SU-DHL-6 (cell line): ENCODE measurements around the gene ZNF491.
"Not testable (repeated sequence)": the region's sequence is repeated elsewhere in the genome, so short reads cannot be mapped to it uniquely, and the experiment has no call there.

Source experiments
- H2AFZ ChIP-seq: fragments of 200-600 bp; sonication (generic); 2 replicates; pipeline ENCODE4 v1.6.1; 2014; ENCODE audit warnings: low read depth, mild to moderate bottlenecking, moderate library complexity, mixed read lengths, antibody characterized with exemption, low read length; ENCODE audit not compliant: severe bottlenecking
- H3F3A ChIP-seq: fragments of 200-600 bp; shearing (Covaris generic); 2 replicates; pipeline ENCODE4 v1.6.0; 2016; ENCODE audit warnings: antibody characterized with exemption, mild to moderate bottlenecking; ENCODE audit not compliant: insufficient read depth
- H3K27ac ChIP-seq: fragments of 200-600 bp; sonication (generic); 2 replicates; pipeline ENCODE4 v1.5.1; 2016; ENCODE audit warnings: low read depth, mild to moderate bottlenecking, low read length, moderate library complexity, mixed read lengths
- H3K27me3 ChIP-seq: fragments of 200-600 bp; sonication (generic), shearing (Covaris generic); 2 replicates; pipeline ENCODE4 v1.6.0; 2014; ENCODE audit warnings: mild to moderate bottlenecking, low read length
- H3K36me3 ChIP-seq: fragments of 200-600 bp; sonication (generic); 2 replicates; pipeline ENCODE4 v1.6.1; 2014; ENCODE audit warnings: mild to moderate bottlenecking, low read length, mixed read lengths
- H3K4me2 ChIP-seq: fragments of 300-600, 200-600 bp; shearing (Covaris generic), sonication (generic); 2 replicates; pipeline ENCODE4 v1.6.0; 2014; ENCODE audit warnings: low read length, low read depth, mild to moderate bottlenecking; ENCODE audit not compliant: poor library complexity, severe bottlenecking
- H3K4me3 ChIP-seq: fragments of 200-600 bp; sonication (generic); 2 replicates; pipeline ENCODE4 v1.5.1; 2014; ENCODE audit warnings: antibody characterized with exemption, low read length, mild to moderate bottlenecking, mixed read lengths; ENCODE audit not compliant: insufficient read depth, poor library complexity, severe bottlenecking
- H3K79me2 ChIP-seq: fragments of 200-600 bp; sonication (generic); 2 replicates; pipeline ENCODE4 v1.6.1; 2014; ENCODE audit warnings: mild to moderate bottlenecking, low read length, moderate library complexity; ENCODE audit not compliant: insufficient read depth
- H3K9ac ChIP-seq: fragments of 200-600 bp; sonication (generic); 2 replicates; pipeline ENCODE4 v1.7.0; 2014; ENCODE audit warnings: mild to moderate bottlenecking, low read length
- H3K9me2 ChIP-seq: fragments of 200-600 bp; sonication (generic); replicated peaks from 2 replicates; pipeline ENCODE4 v1.6.1; 2014; ENCODE audit warnings: low read length; ENCODE audit not compliant: insufficient read depth
- H3K9me3 ChIP-seq: fragments of 200-600 bp; sonication (generic); 2 replicates; pipeline ENCODE4 v1.6.1; 2014; ENCODE audit warnings: low read length, mixed read lengths; ENCODE audit not compliant: insufficient read depth
- H4K20me1 ChIP-seq: fragments of 200-600 bp; sonication (generic); 2 replicates; pipeline ENCODE4 v1.6.1; 2014; ENCODE audit warnings: low read depth, mild to moderate bottlenecking, antibody characterized with exemption, low read length, moderate library complexity, mixed read lengths
- CTCF ChIP-seq: fragments of 200-600 bp; sonication (generic); IDR thresholded peaks from one replicate; pipeline ENCODE4 v1.5.1; 2017; ENCODE audit warnings: antibody characterized with exemption, mild to moderate bottlenecking, low read length, moderate library complexity; ENCODE audit not compliant: insufficient read depth, poor library complexity, severe bottlenecking
- EZH2phosphoT487 ChIP-seq: fragments of 200-600 bp; sonication (generic), shearing (Covaris generic); conservative IDR thresholded peaks from 2 replicates; pipeline ENCODE4 v1.6.1; 2018; ENCODE audit warnings: mild to moderate bottlenecking, antibody characterized with exemption, low read length, moderate library complexity, mixed read lengths

Gene ZNF491

GRCh38 chr19:11767633-11768133, 30.6 kb upstream of the ZNF491 start:
- no peak for TF ChIP-seq EZH2phosphoT487
- TF ChIP-seq CTCF = no peak
- no peaks in the 10 kb centered on the region for H3K27me3 ChIP-seq
- H3K79me2 ChIP-seq = peaks cover 41% of the 10 kb centered on the region
- H3K27ac ChIP-seq = peak overlapping the region; percentile 55
- H3K36me3 ChIP-seq = peaks cover 8% of the 10 kb centered on the region
- peak overlapping the region; percentile 100 for H2AFZ ChIP-seq
- 0 out of 2 replicates have a peak, but pooled peaks cover 7% of the 10 kb centered on the region for H3K9me3 ChIP-seq
- H4K20me1 ChIP-seq = no peaks in the 10 kb centered on the region
- H3K4me2 ChIP-seq = peak overlapping the region; percentile 63
- no peaks in the 10 kb centered on the region for H3F3A ChIP-seq
- H3K9me2 ChIP-seq = no peaks in the 10 kb centered on the region
- peak overlapping the region; percentile 91 for H3K9ac ChIP-seq
- peak overlapping the region; percentile 88 for H3K4me3 ChIP-seq

DNA sequence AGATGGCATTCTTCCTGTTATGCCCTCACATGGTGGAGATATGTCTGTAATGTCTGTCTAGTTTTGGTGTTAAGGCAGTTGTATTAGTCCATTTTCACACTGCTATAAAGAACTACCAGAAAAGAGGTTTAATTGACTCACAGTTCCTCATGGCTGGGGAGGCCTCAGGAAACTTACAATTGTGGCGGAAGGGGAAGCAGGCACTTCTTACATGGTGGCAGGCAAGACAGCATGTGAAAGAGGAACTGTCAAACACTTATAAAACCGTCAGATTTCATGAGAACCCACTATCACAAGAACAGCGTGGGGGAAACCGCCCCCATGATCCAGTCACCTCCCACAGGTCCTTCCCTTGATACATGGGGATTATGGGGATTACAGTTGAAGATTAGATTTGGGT, 28.3 kb upstream of the ZNF491 start:
- no peak for TF ChIP-seq CTCF
- TF ChIP-seq EZH2phosphoT487 = no peak
- Histone ChIP-seq H3K79me2 (peaks cover 63% of the 10 kb centered on the region), H3K9me2 (no peaks in the 10 kb centered on the region), H3K4me3 (no peak overlapping the region), H3K9ac (no peak overlapping the region), H3K36me3 (peaks cover 22% of the 10 kb centered on the region), H3K27ac (no peak overlapping the region), H3K9me3 (peaks cover 10% of the 10 kb centered on the region; the same call in 1 of the 2 replicates), H4K20me1 (no peaks in the 10 kb centered on the region), H3K4me2 (no peak overlapping the region), H3F3A (0 out of 2 replicates have a peak, but pooled peaks cover 6% of the 10 kb centered on the region), H2AFZ (no peak overlapping the region), H3K27me3 (no peaks in the 10 kb centered on the region)

GRCh38 chr19:11771520-11771919, 26.8 kb upstream of the ZNF491 start:
- peak; percentile 14 for TF ChIP-seq CTCF
- H3K9ac ChIP-seq, H3K27ac ChIP-seq, H3K27me3 ChIP-seq, H2AFZ ChIP-seq, H3K4me3 ChIP-seq, H3K9me2 ChIP-seq, H3K4me2 ChIP-seq, H3F3A ChIP-seq, H4K20me1 ChIP-seq: not testable (repeated sequence)
- Histone ChIP-seq H3K9me3 (peaks cover 18% of the 10 kb centered on the region; the same call in 1 of the 2 replicates), H3K79me2 (peaks cover 72% of the 10 kb centered on the region), H3K36me3 (peaks cover 31% of the 10 kb centered on the region)

GRCh38 chr19:11776669-11777068, 21.7 kb upstream of the ZNF491 start:
- H3K9me2 ChIP-seq, H3K4me2 ChIP-seq, H4K20me1 ChIP-seq, H3K27ac ChIP-seq, H3F3A ChIP-seq, H3K4me3 ChIP-seq, H3K9ac ChIP-seq, H3K27me3 ChIP-seq, H2AFZ ChIP-seq: not testable (repeated sequence)
- Histone ChIP-seq H3K9me3 (peaks cover 53% of the 10 kb centered on the region; the same call in 1 of the 2 replicates), H3K36me3 (peaks cover 66% of the 10 kb centered on the region), H3K79me2 (peaks cover 37% of the 10 kb centered on the region)
